ENCODE results near the gene LRRN2. TPM values are rescaled to one million over a fixed set of nuclear protein-coding genes. Genes with fewer than 3 reads are reported as not detected.

The LRRN2 gene
- total and polyA plus RNA-seq, 9 donors = 0.23 to 9.7 (median 3.7) TPM

DNA sequence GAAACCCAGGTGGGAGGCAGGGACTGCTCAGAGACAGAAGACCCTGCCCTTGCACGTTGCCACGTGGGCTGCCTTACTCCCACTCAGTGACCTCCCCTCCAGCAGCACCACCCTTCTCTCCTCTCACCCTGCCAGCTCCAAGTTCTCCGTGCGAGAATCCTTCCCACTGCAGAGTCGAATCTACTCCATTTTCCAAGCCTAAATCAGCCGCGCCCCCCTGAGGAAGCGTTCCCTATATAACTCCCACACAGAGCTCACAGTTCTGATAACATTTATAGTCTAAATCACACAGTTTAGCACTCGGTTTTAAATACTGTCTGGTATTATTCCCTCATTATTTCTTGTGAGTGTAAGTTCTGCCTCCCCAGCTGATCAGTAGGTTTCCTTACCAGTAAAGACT is 7.7 kb downstream of the LRRN2 start:
- H3K4me3 ChIP-seq = no peak overlapping the region
- intact Hi-C loops (cut with DNase I) = no loop called here
- TF ChIP-seq POLR2A (IDR thresholded peaks at IDR 0.05) (no peak), EP300 (IDR thresholded peaks at IDR 0.05) (no peak)
- no peaks in the 10 kb centered on the region for H3K4me1 ChIP-seq (ENCODE audit: insufficient read depth)
- DNase-seq = no peak
- no peaks in the 10 kb centered on the region for H3K27me3 ChIP-seq
- no peak overlapping the region for H3K27ac ChIP-seq
- 13 to 20% (median 14%) methylated on average over 9 of the region's 9 CpGs for WGBS, 3 donors
- H3K36me3 ChIP-seq = no peaks in the 10 kb centered on the region
- no peaks in the 10 kb centered on the region for H3K9me3 ChIP-seq

GRCh38 chr1:204676043-204676442 is 9.5 kb downstream of the LRRN2 start:
- intact Hi-C loops (cut with DNase I) = no loop called here

DNA sequence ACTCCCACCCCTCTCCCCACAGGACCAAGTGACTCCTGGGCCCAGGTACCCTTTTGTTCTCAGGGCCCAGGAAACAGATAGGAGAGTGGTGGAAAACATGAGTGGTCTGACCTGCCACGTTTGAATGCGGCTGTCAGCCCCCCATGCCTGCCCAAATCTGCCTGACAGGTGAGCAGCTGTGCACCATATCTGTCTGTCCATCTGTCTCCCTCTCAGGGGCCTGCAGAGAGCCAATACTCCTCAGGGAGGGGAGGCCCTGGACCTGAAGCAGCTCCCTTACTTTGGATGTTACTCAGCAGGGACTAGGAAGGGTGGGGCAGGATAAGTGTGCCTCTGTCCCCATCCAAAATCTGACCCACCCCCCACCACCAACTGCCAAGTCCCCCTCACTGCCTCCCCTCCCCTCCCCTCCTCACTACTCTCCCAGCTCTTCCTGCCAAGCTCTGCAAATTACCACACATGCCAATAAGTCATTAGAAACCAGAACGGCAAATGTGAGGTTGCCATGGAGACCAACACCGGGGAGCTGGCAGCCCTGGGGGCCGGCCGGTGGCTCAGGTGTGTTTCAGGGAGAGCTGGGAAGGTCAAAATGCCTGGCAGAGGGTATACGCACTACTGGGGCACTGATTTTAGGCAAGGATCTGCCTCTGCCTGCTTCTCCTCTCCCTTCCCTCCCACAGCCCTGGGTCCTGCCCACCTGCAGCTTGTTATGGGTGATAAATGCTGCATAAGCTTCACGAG is 11.5 kb downstream of the LRRN2 start:
- Histone ChIP-seq H3K4me1 (ENCODE audit: insufficient read depth) (peaks cover 1% of the 10 kb centered on the region), H3K36me3 (no peaks in the 10 kb centered on the region), H3K9me3 (no peaks in the 10 kb centered on the region), H3K27me3 (no peaks in the 10 kb centered on the region), H3K4me3 (no peak overlapping the region), H3K27ac (no peak overlapping the region)
- no peak for TF ChIP-seq CTCF (IDR thresholded peaks at IDR 0.05)
- intact Hi-C loops (cut with DNase I) = no loop called here
- WGBS, 3 donors = 66 to 75% (median 70%) methylated on average over 8 of the region's 8 CpGs
- no peak for DNase-seq

More at GRCh38 chr1:204676043-204676442, 9.5 kb downstream of the LRRN2 start:
- Histone ChIP-seq H3K9me3 (no peaks in the 10 kb centered on the region), H3K36me3 (no peaks in the 10 kb centered on the region), H3K27me3 (no peaks in the 10 kb centered on the region), H3K4me3 (no peak overlapping the region), H3K4me1 (ENCODE audit: insufficient read depth) (no peaks in the 10 kb centered on the region), H3K27ac (no peak overlapping the region)
- no peak for TF ChIP-seq POLR2A (IDR thresholded peaks at IDR 0.05)
- no peak for TF ChIP-seq EP300 (IDR thresholded peaks at IDR 0.05)
- no peak for TF ChIP-seq CTCF (IDR thresholded peaks at IDR 0.05)
- DNase-seq = no peak
- WGBS, 3 donors = 96% methylated on average over 2 of the region's 2 CpGs

DNA sequence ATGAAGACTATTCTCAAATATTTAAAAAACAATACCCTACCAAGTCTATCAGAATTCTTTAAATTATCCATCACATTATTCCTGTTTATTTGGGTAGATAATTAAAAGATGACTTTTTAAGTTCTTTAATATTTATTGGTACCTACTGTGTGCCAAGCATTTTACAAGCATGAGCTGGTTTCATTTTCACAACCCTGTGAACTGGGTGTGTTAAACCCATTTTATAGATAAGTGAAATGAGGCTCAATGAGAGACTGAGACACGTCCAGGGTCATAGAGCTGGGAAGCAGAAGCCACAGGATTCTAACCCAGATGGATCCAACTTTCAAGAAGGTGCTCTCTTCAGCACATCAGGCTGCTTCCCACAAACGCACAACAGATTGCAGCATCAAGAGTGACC is 12.3 kb downstream of the LRRN2 start:
- no peak overlapping the region for H3K27ac ChIP-seq
- intact Hi-C loops (cut with DNase I) = no loop called here
- no peaks in the 10 kb centered on the region for H3K27me3 ChIP-seq
- H3K36me3 ChIP-seq = no peaks in the 10 kb centered on the region
- 92 to 97% (median 93%) methylated on average over 2 of the region's 2 CpGs for WGBS, 3 donors
- TF ChIP-seq CTCF (IDR thresholded peaks at IDR 0.05) (no peak), POLR2A (IDR thresholded peaks at IDR 0.05) (no peak), EP300 (IDR thresholded peaks at IDR 0.05) (no peak)
- peaks cover 1% of the 10 kb centered on the region for H3K4me1 ChIP-seq (ENCODE audit: insufficient read depth)
- H3K4me3 ChIP-seq = no peak overlapping the region
- no peak for DNase-seq
- H3K9me3 ChIP-seq = no peaks in the 10 kb centered on the region

GRCh38 chr1:204672482-204673121 is 12.9 kb downstream of the LRRN2 start:
- no peak for DNase-seq
- TF ChIP-seq CTCF (IDR thresholded peaks at IDR 0.05) (no peak), EP300 (IDR thresholded peaks at IDR 0.05) (no peak), POLR2A (IDR thresholded peaks at IDR 0.05) (no peak)
- Histone ChIP-seq H3K4me3 (no peak overlapping the region), H3K27me3 (no peaks in the 10 kb centered on the region), H3K36me3 (no peaks in the 10 kb centered on the region), H3K9me3 (no peaks in the 10 kb centered on the region), H3K27ac (no peak overlapping the region), H3K4me1 (ENCODE audit: insufficient read depth) (peaks cover 1% of the 10 kb centered on the region)
- WGBS, 3 donors = 64 to 83% (median 75%) methylated on average over 10 of the region's 10 CpGs
- intact Hi-C loops (cut with DNase I) = no loop called here
